ENCODE measurements around the gene PLXDC2.

- no peak for TF ChIP-seq CTCF (IDR thresholded peaks at IDR 0.05; ENCODE audit: low read depth, low read length, poor library complexity, severe bottlenecking)
- no peak for TF ChIP-seq EZH2phosphoT487 (IDR thresholded peaks at IDR 0.05; ENCODE audit: borderline replicate concordance, low read length)
Measured at GRCh38 chr10:20281579-20281978, 465.3 kb downstream of the PLXDC2 start.
